ENCODE measurements around the gene STK10. TPM values are rescaled to one million over a fixed set of nuclear protein-coding genes. Genes with fewer than 3 reads are reported as not detected.

The STK10 gene
- total RNA-seq, 1 experiment from 2014 or later = 22.9 TPM

- DNase-seq (ENCODE audit: low read depth, low spot score) (no peak), ATAC-seq (no peak)
- no TSS peak for BruUV-seq (replicated peaks)
- H3K4me1 ChIP-seq (ENCODE audit: control insufficient read depth in 1 of 2, insufficient read depth in 2 of 2, low read length in 2 of 2) = peaks cover 20 to 33% of the 10 kb centered on the region in 2 experiments
- CTCF ChIA-PET = no interaction called here
- intact Hi-C loops (cut with micrococcal nuclease) = no loop called here
- no peaks in the 10 kb centered on the region for H3K36me3 ChIP-seq (ENCODE audit: control insufficient read depth in 1 of 2, insufficient read depth in 2 of 2, low read length in 2 of 2)
- H3K9me2 ChIP-seq (ENCODE audit: insufficient read depth) = no peaks in the 10 kb centered on the region
- H3K79me2 ChIP-seq (ENCODE audit: insufficient read depth, low read length) = peaks cover 20% of the 10 kb centered on the region
- no peak overlapping the region for H3K9ac ChIP-seq (ENCODE audit: low read length)
- no peak overlapping the region for H2AFZ ChIP-seq (ENCODE audit: low read depth, low read length, poor library complexity, severe bottlenecking)
- POLR2A ChIA-PET = no interaction called here
- H3K9me3 ChIP-seq (ENCODE audit: control insufficient read depth in 1 of 2, insufficient read depth in 1 of 2, low read depth in 1 of 2, low read length in 2 of 2) = no peaks in the 10 kb centered on the region
- H3K4me3 ChIP-seq (replicated peaks in 1 of 2; ENCODE audit: low read depth in 1 of 2, low read length in 2 of 2) = no peak overlapping the region
- no peak overlapping the region for H3K4me2 ChIP-seq (ENCODE audit: low read length)
- no peaks in the 10 kb centered on the region for H3K27me3 ChIP-seq (ENCODE audit: insufficient read depth, low read length)
- H3K27ac ChIP-seq (ENCODE audit: low read depth, low read length) = no peak overlapping the region
- RAD21 ChIA-PET (ENCODE audit: low non-redundant PET in 1 of 2, low total read pairs in 2 of 2, uncharacterized antibody in 2 of 2, unreplicated experiment in 2 of 2) = no interaction called here
- H4K20me1 ChIP-seq (ENCODE audit: insufficient read depth) = no peaks in the 10 kb centered on the region
- TF ChIP-seq CEBPB (IDR thresholded peaks at IDR 0.05; ENCODE audit: low read depth) = no peak
- no peak for TF ChIP-seq POLR2AphosphoS5 (IDR thresholded peaks at IDR 0.05; ENCODE audit: low read depth, low read length)
- TF ChIP-seq ELF1 (IDR thresholded peaks at IDR 0.05; ENCODE audit: borderline replicate concordance, low read depth) = no peak
- no peak for TF ChIP-seq RAD21 (IDR thresholded peaks at IDR 0.05; ENCODE audit: low read depth)
- no peak for TF ChIP-seq ZFX (IDR thresholded peaks at IDR 0.05)
- no peak for TF ChIP-seq MAX (IDR thresholded peaks at IDR 0.05)
- no peak for TF ChIP-seq EZH2phosphoT487 (IDR thresholded peaks at IDR 0.05; ENCODE audit: borderline replicate concordance)
- no peak for TF ChIP-seq SP1 (IDR thresholded peaks at IDR 0.05; ENCODE audit: low read depth)
- TF ChIP-seq SIN3A (IDR thresholded peaks at IDR 0.05; ENCODE audit: low read depth) = no peak
- TF ChIP-seq CBX3 (IDR thresholded peaks at IDR 0.05; ENCODE audit: low read depth) = no peak
- no peak for TF ChIP-seq SRF (IDR thresholded peaks at IDR 0.05; ENCODE audit: low read depth)
- TF ChIP-seq ZBTB33 (IDR thresholded peaks at IDR 0.05; ENCODE audit: extremely low read depth, insufficient replicate concordance, low read length) = no peak
- no peak for TF ChIP-seq EZH2 (IDR thresholded peaks at IDR 0.05)
- TF ChIP-seq TCF7L2 (IDR thresholded peaks at IDR 0.05; ENCODE audit: borderline replicate concordance, extremely low read depth, insufficient read depth, insufficient read length) = no peak
- TF ChIP-seq ATF3 (IDR thresholded peaks at IDR 0.05) = no peak
Measured at GRCh38 chr5:172170251-172170701, 17.7 kb downstream of the STK10 start.
